K562 (cell line): ENCODE data around the gene FGF4. TPM values are rescaled to one million over a fixed set of nuclear protein-coding genes. Genes with fewer than 3 reads are reported as not detected.

ENCODE experiments used
- CHD7 ChIP-seq: fragments of 200-600 bp; sonication (generic); IDR thresholded peaks from one replicate; pipeline ENCODE4 v1.6.1; 2012; ENCODE audit warnings: mild to moderate bottlenecking, low read depth, low read length, inconsistent platforms
- CREB3L1 ChIP-seq: fragments of 450-650 bp; IDR thresholded peaks from 2 replicates; pipeline ENCODE4 v1.6.1; 2014; ENCODE audit warnings: low read depth, mild to moderate bottlenecking, moderate library complexity, borderline replicate concordance
- E2F4 ChIP-seq: sonication (generic); formaldehyde crosslinking; IDR thresholded peaks from 2 replicates; pipeline ENCODE4 v1.8.0; 2022; ENCODE audit warnings: mild to moderate bottlenecking, low read depth, missing genetic modification reagents
- FOXK2 ChIP-seq, 2 experiments: fragments of 450-650 bp; IDR thresholded peaks in 1 of 2; conservative IDR thresholded peaks in 1 of 2; 2 replicates each; pipeline ENCODE4 v1.6.1; 2016; ENCODE audit warnings: low read depth in 2 of 2, mild to moderate bottlenecking in 1 of 2
- RB1 ChIP-seq: fragments of 450-650 bp; IDR thresholded peaks from 2 replicates; pipeline ENCODE4 v1.6.1; 2017; ENCODE audit warnings: low read depth, mild to moderate bottlenecking
- polyA plus RNA-seq, 8 experiments: library from polyadenylated mRNA; depleted of rRNA in 4 of 8; stranded (reverse) in 5 of 8; unstranded in 3 of 8; fragments of >200 nt; fragmentation: Nextera tagmentation in 2 of 8; fragmentation: Illumina TruSeq in 1 of 8; extraction: Ambion mirVana in 2 of 8; extraction: Trizol in 1 of 8; gene quantifications; 2 replicates each; pipeline versions ENCODE4 v1.2.1 to v1.2.3, GENCODE V29; 2011 to 2014; ENCODE audit warnings: inconsistent platforms in 1 of 8, missing spikeins in 1 of 8
- total RNA-seq, 7 experiments: library from RNA; depleted of rRNA in 6 of 7; stranded (reverse); fragments of >200 nt in 6 of 7; fragmentation: Illumina TruSeq in 2 of 7; extraction: Trizol in 2 of 7; gene quantifications; 2 replicates each; pipeline versions ENCODE4 v1.2.1 to v1.2.3, GENCODE V29; 2011 to 2021; ENCODE audit warnings: low replicate concordance in 1 of 7

The FGF4 gene
- total and polyA plus RNA-seq, 9 of the 15 experiments (the other 6 are each of a cell fraction or from before 2014, with no cell fraction given): not detected

GRCh38 chr11:69734841-69735240 lies 40.3 kb downstream of the FGF4 start (continued):
- TF ChIP-seq FOXK2 (conservative IDR thresholded peaks at IDR 0.05 in 1 of 2, IDR thresholded peaks at IDR 0.05 in 1 of 2; ENCODE audit: low read depth in 2 of 2) (no peak), E2F4 (CRISPR knock-in tag) (no peak), CHD7 (no peak), CREB3L1 (no peak), RB1 (no peak)
- TF ChIP-seq, all 486 proteins: peak for 0
